ENCODE results near the gene WNT7A. TPM values are rescaled to one million over a fixed set of nuclear protein-coding genes. Genes with fewer than 3 reads are reported as not detected.
A peak's percentile ranks its signal among the peaks of the same experiment; 100 is the strongest.

The WNT7A gene
- total RNA-seq, 2 donors from 2014 or later: under 0.01 TPM

GRCh38 chr3:13886593-13887129 lies 6.8 kb upstream of the WNT7A start:
- no peaks in the 10 kb centered on the region for H3K9me3 ChIP-seq
- H3K27ac ChIP-seq: no peak overlapping the region
- DNase-seq (no peak), ATAC-seq (no peak)
- no peaks in the 10 kb centered on the region for H3K4me1 ChIP-seq
- no peaks in the 10 kb centered on the region for H3K36me3 ChIP-seq (replicated peaks in 1 of 2; ENCODE audit: insufficient read depth in 1 of 2, low read depth in 2 of 2)
- H3K4me3 ChIP-seq: no peak overlapping the region
- H3K27me3 ChIP-seq: no peaks in the 10 kb centered on the region
- 13 to 45% methylated on average over 2 to 4 of the region's 4 CpGs for WGBS, 2 donors
- no peak for TF ChIP-seq CTCF (IDR thresholded peaks at IDR 0.05)
- TF ChIP-seq POLR2A (IDR thresholded peaks at IDR 0.05): no peak
- intact Hi-C loops (cut with DNase I): no loop called here

- peaks cover 0 to 5% of the 10 kb centered on the region in 2 donors for H3K27me3 ChIP-seq
- no peak overlapping the region for H3K27ac ChIP-seq
- ATAC-seq (no peak), DNase-seq (no peak)
- no peak overlapping the region for H3K4me3 ChIP-seq
- peak in 2 of 7 experiments; percentile 2 to 6 for TF ChIP-seq CTCF (IDR thresholded peaks at IDR 0.05)
- TF ChIP-seq POLR2A (IDR thresholded peaks at IDR 0.05): no peak
- H3K36me3 ChIP-seq (replicated peaks in 1 of 2; ENCODE audit: insufficient read depth in 1 of 2, low read depth in 2 of 2): no peaks in the 10 kb centered on the region
- H3K9me3 ChIP-seq: no peaks in the 10 kb centered on the region
- intact Hi-C loops (cut with DNase I): no loop called here
- WGBS, 2 donors: 23 to 24% methylated on average over 8 of the region's 8 CpGs
- peaks cover 3% of the 10 kb centered on the region for H3K4me1 ChIP-seq
Observed at GRCh38 chr3:13885704-13886010, 5.8 kb upstream of the WNT7A start.

- ATAC-seq (peak; percentile 82), DNase-seq (peak; percentile 74 to 83 (median 76))
- Histone ChIP-seq H3K27me3 (peaks cover 0 to 10% of the 10 kb centered on the region in 2 donors), H3K4me1 (peaks cover 9% of the 10 kb centered on the region), H3K9me3 (no peaks in the 10 kb centered on the region), H3K36me3 (replicated peaks in 1 of 2; ENCODE audit: insufficient read depth in 1 of 2, low read depth in 2 of 2) (no peaks in the 10 kb centered on the region), H3K4me3 (no peak overlapping the region), H3K27ac (no peak overlapping the region)
- WGBS, 2 donors: 16 to 17% methylated on average over 7 of the region's 7 CpGs
- intact Hi-C loops (cut with DNase I): loop anchor here (5.0 kb wide), 1 partner anchor 228 kb away; no protein-coding TSS in a partner anchor
- TF ChIP-seq POLR2A (IDR thresholded peaks at IDR 0.05): no peak
- peak; percentile 72 to 84 (median 83) for TF ChIP-seq CTCF (IDR thresholded peaks at IDR 0.05)
Observed at GRCh38 chr3:13884851-13885703, 5.2 kb upstream of the WNT7A start.

GRCh38 chr3:13883681-13884080 lies 3.8 kb upstream of the WNT7A start:
- peaks cover 21% of the 10 kb centered on the region for H3K4me1 ChIP-seq
- TF ChIP-seq POLR2A (IDR thresholded peaks at IDR 0.05): no peak
- no peak for TF ChIP-seq CTCF (IDR thresholded peaks at IDR 0.05)
- no peaks in the 10 kb centered on the region for H3K36me3 ChIP-seq (replicated peaks in 1 of 2; ENCODE audit: insufficient read depth in 1 of 2, low read depth in 2 of 2)
- intact Hi-C loops (cut with DNase I): loop anchor here (5.0 kb wide), 1 partner anchor 226 kb away; no protein-coding TSS in a partner anchor
- peaks cover 0 to 21% of the 10 kb centered on the region in 2 donors for H3K27me3 ChIP-seq
- ATAC-seq (no peak), DNase-seq (no peak)
- H3K27ac ChIP-seq: no peak overlapping the region
- no peaks in the 10 kb centered on the region for H3K9me3 ChIP-seq
- 41 to 58% methylated on average over 2 of the region's 2 CpGs for WGBS, 2 donors
- H3K4me3 ChIP-seq: no peak overlapping the region
